DND-41 (cell line): ENCODE measurements around the gene RASGRP2.

Source experiments
- CTCF ChIP-seq: IDR thresholded peaks from 2 replicates; pipeline ENCODE4 v1.5.1; 2012; ENCODE audit warnings: borderline replicate concordance, low read length, moderate library complexity, mild to moderate bottlenecking; ENCODE audit not compliant: poor library complexity, severe bottlenecking; ENCODE audit errors: extremely low read depth
- EZH2 ChIP-seq: IDR thresholded peaks from 3 replicates; pipeline ENCODE4 v1.6.1; 2012; ENCODE audit warnings: borderline replicate concordance, low read depth, mild to moderate bottlenecking, moderate library complexity, low read length, inconsistent platforms; ENCODE audit not compliant: severe bottlenecking

DNA sequence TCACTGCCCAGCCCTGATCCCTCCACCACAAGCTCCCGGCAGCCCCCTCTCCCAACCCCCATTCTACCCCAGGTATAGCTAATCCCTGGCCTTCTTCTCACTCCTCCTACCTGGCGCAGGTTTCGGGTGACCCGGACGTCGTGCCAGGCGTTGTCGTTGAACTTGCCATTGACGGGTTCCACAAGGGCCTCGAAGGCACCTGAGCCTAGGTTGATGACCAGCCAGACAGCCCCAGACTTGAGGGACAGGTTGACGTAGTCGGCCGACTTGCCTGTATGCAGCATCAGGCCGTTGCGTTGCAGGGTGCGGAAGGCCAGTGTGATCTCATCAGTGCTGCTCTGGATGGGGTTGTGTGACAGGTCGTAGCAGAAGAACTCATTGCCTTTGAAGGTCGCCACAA is 58.4 kb downstream of the RASGRP2 start:
- no peak for TF ChIP-seq CTCF
- no peak for TF ChIP-seq EZH2
